DOHH2 (cell line): ENCODE data around the gene RNF145.
A peak's percentile ranks its signal among the peaks of the same experiment; 100 is the strongest.

ENCODE experiments used
- H3F3A ChIP-seq: fragments of 200-600 bp; sonication (generic), shearing (Covaris generic); 2 replicates; pipeline ENCODE4 v1.6.0; 2016; ENCODE audit warnings: antibody characterized with exemption, mild to moderate bottlenecking; ENCODE audit not compliant: control insufficient read depth, insufficient read depth
- H3K27ac ChIP-seq: fragments of 200-600 bp; sonication (generic); 2 replicates; pipeline ENCODE4 v1.5.1; 2014; ENCODE audit warnings: low read depth, mild to moderate bottlenecking, low read length, moderate library complexity
- H3K27me3 ChIP-seq: fragments of 200-600 bp; sonication (generic); 2 replicates; pipeline ENCODE4 v1.6.1; 2014; ENCODE audit warnings: mild to moderate bottlenecking, low read length, mixed read lengths; ENCODE audit not compliant: control insufficient read depth
- H3K36me3 ChIP-seq: fragments of 200-600 bp; sonication (generic); 2 replicates; pipeline ENCODE4 v1.6.1; 2014; ENCODE audit warnings: mild to moderate bottlenecking, low read length, moderate library complexity, mixed read lengths; ENCODE audit not compliant: control insufficient read depth
- H3K4me1 ChIP-seq: fragments of 200-600 bp; sonication (generic); 2 replicates; pipeline ENCODE4 v1.6.1; 2014; ENCODE audit warnings: mild to moderate bottlenecking, low read length, mixed read lengths; ENCODE audit not compliant: control insufficient read depth
- H3K4me2 ChIP-seq: fragments of 200-600 bp; sonication (generic); 2 replicates; pipeline ENCODE4 v1.6.0; 2014; ENCODE audit warnings: mild to moderate bottlenecking, low read length, moderate library complexity
- H3K4me3 ChIP-seq: fragments of 200-600 bp; sonication (generic); 2 replicates; pipeline ENCODE4 v1.5.1; 2014; ENCODE audit warnings: mild to moderate bottlenecking, low read length, mixed read lengths
- H3K79me2 ChIP-seq: fragments of 200-600 bp; sonication (generic); 2 replicates; pipeline ENCODE4 v1.6.1; 2014; ENCODE audit warnings: mild to moderate bottlenecking, low read length, mixed read lengths; ENCODE audit not compliant: control insufficient read depth
- H3K9me2 ChIP-seq: fragments of 200-600 bp; sonication (generic); replicated peaks from 2 replicates; pipeline ENCODE4 v1.6.1; 2014; ENCODE audit warnings: mild to moderate bottlenecking, low read length, mixed read lengths; ENCODE audit not compliant: control insufficient read depth
- H3K9me3 ChIP-seq: fragments of 200-600 bp; sonication (generic); 2 replicates; pipeline ENCODE4 v1.6.1; 2014; ENCODE audit warnings: antibody characterized with exemption, low read length, mixed read lengths; ENCODE audit not compliant: control insufficient read depth, insufficient read depth
- H4K20me1 ChIP-seq: fragments of 200-600 bp; sonication (generic); 2 replicates; pipeline ENCODE4 v1.6.0; 2014; ENCODE audit warnings: low read depth, mild to moderate bottlenecking, antibody characterized with exemption, low read length, moderate library complexity; ENCODE audit not compliant: control insufficient read depth, insufficient read depth
- EZH2phosphoT487 ChIP-seq: fragments of 200-600 bp; sonication (generic); IDR thresholded peaks from 2 replicates; pipeline ENCODE4 v1.6.1; 2017; ENCODE audit warnings: borderline replicate concordance, mild to moderate bottlenecking, antibody characterized with exemption, low read length, moderate library complexity, mixed read lengths
- TF ChIP-seq, protein P1 (sequence below): fragments of 200-600 bp; sonication (generic); IDR thresholded peaks from one replicate; pipeline ENCODE4 v1.5.1; 2014; ENCODE audit warnings: antibody characterized with exemption, mild to moderate bottlenecking, low read depth, low read length; ENCODE audit not compliant: poor library complexity, severe bottlenecking

The RNF145 gene, protein sequence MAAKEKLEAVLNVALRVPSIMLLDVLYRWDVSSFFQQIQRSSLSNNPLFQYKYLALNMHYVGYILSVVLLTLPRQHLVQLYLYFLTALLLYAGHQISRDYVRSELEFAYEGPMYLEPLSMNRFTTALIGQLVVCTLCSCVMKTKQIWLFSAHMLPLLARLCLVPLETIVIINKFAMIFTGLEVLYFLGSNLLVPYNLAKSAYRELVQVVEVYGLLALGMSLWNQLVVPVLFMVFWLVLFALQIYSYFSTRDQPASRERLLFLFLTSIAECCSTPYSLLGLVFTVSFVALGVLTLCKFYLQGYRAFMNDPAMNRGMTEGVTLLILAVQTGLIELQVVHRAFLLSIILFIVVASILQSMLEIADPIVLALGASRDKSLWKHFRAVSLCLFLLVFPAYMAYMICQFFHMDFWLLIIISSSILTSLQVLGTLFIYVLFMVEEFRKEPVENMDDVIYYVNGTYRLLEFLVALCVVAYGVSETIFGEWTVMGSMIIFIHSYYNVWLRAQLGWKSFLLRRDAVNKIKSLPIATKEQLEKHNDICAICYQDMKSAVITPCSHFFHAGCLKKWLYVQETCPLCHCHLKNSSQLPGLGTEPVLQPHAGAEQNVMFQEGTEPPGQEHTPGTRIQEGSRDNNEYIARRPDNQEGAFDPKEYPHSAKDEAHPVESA

DNA sequence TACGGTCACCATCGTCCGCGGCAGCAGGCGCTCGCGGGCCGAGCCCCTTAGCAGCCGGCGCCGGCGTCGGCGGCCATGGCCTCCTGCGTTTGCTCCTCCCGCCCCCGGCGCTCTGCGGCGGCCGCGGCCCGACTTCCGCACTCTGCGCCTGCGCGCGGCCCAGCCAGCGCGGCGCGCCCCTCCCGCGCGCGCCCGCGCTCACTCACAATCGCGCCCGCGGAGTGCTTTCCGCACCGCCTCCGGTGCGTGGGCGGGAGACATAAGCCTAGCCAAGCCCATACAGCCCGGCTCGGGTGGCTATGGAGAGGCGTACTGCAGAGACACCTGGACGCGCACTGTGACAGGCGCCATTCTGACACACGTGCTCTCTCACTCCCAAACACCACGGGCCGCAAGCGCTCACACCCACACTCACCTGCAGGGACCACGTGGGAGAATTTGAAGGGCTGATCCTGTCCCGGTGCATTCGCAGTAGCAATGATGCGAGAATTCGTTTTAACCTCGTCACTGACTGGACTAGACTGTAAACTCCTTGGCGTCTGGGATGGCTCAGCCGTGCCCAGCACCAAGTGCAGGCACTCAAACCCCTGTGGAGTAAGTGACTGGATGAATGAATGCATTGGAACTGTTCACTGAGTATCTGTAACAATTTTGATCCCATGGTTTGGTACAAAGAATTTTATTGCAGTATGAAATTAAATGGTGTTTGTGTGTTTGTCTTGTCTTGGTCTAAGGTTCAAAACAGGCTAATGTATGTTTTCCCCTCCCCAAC lies at the start of gene RNF145:
Gene RNF145, minus strand, starts transcription at position 116 of the 772 bp plus-strand sequence. CDS start 5,936 bp downstream, outside the sequence.
- peak within 1 kb of the TSS; percentile 82 for H3K4me3 ChIP-seq
- TF ChIP-seq EZH2phosphoT487, result no peak
- TF ChIP-seq, protein P1, sequence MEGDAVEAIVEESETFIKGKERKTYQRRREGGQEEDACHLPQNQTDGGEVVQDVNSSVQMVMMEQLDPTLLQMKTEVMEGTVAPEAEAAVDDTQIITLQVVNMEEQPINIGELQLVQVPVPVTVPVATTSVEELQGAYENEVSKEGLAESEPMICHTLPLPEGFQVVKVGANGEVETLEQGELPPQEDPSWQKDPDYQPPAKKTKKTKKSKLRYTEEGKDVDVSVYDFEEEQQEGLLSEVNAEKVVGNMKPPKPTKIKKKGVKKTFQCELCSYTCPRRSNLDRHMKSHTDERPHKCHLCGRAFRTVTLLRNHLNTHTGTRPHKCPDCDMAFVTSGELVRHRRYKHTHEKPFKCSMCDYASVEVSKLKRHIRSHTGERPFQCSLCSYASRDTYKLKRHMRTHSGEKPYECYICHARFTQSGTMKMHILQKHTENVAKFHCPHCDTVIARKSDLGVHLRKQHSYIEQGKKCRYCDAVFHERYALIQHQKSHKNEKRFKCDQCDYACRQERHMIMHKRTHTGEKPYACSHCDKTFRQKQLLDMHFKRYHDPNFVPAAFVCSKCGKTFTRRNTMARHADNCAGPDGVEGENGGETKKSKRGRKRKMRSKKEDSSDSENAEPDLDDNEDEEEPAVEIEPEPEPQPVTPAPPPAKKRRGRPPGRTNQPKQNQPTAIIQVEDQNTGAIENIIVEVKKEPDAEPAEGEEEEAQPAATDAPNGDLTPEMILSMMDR, result no peak
- H3K27me3 ChIP-seq, result no peaks in the 10 kb centered on the region
- H3K36me3 ChIP-seq, result peaks cover 23% of the 10 kb centered on the region
- peaks cover 13% of the 10 kb centered on the region for H3F3A ChIP-seq
- H3K27ac ChIP-seq, result peak within 1 kb of the TSS; percentile 75
- no peaks in the 10 kb centered on the region for H3K9me2 ChIP-seq
- H4K20me1 ChIP-seq, result peaks cover 23% of the 10 kb centered on the region
- peak within 1 kb of the TSS; percentile 83 for H3K4me2 ChIP-seq
- peaks cover 49% of the 10 kb centered on the region for H3K4me1 ChIP-seq
- peaks cover 50% of the 10 kb centered on the region for H3K79me2 ChIP-seq
- H3K9me3 ChIP-seq, result no peaks in the 10 kb centered on the region

DNA sequence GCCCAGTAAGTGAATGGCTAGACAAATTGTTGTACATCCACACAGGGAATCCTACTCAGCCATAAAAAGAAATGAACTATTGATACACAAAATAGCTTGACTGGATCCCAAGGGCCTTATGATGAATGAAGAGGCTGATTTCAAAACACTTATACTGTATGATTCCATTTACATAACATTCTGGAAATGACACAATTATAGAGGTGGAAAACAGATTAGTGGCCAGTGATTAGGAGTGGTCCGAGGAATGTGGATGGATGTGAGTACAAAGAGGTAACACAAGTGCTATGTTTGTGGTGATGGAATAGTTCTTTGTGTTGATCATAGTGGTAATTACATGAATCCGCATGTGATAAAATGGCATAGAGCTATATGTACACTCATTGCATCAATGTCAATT lies 49.0 kb upstream of the RNF145 start:
- peaks cover 6% of the 10 kb centered on the region for H3K79me2 ChIP-seq
- H3K4me3 ChIP-seq, result no peak overlapping the region
- H3K4me2 ChIP-seq, result no peak overlapping the region
- H3K27ac ChIP-seq, result no peak overlapping the region
- TF ChIP-seq, protein P1, result no peak
- no peak for TF ChIP-seq EZH2phosphoT487
- H3K27me3 ChIP-seq, result no peaks in the 10 kb centered on the region
- H3K4me1 ChIP-seq, result peaks cover 14% of the 10 kb centered on the region
- H4K20me1 ChIP-seq, result no peaks in the 10 kb centered on the region
- H3F3A ChIP-seq, result no peaks in the 10 kb centered on the region
- H3K9me3 ChIP-seq, result peaks cover 3% of the 10 kb centered on the region; the same call in 1 of the 2 replicates
- H3K9me2 ChIP-seq, result no peaks in the 10 kb centered on the region
- H3K36me3 ChIP-seq, result 0 out of 2 replicates have a peak, but pooled peaks cover 2% of the 10 kb centered on the region

DNA sequence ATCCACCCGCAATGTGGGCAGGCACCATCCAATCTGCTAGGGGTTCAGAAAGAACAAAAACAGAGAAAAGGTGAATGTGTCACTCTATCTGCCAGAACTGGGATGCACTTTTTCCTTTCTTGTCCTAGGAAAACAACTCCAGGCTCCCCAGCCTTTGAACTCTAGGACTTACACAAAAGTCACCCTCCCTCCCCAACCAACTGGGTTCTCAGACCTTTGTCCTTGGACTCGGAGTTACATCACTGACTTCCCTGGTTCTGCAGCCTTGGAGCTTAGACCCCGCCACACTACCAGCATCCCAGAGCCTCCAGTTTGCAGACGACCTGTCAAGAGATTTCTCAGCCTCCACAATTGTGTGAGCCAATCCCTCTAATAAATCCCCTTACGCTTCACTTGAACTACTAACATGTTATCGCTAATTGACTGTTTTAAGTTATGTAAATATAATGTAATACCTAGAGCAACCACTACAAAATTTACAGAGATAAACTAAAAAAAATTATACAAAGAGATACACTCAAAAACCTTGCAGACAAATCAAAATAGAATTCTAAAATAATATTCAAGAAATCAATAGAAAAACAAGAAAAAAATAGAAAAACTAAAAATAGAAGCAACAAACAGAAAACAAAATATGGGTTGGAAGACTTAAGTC lies 48.4 kb upstream of the RNF145 start:
- Histone ChIP-seq H4K20me1 (no peaks in the 10 kb centered on the region), H3K79me2 (peaks cover 4% of the 10 kb centered on the region; the same call in 1 of the 2 replicates), H3K36me3 (no peaks in the 10 kb centered on the region), H3K4me3 (no peak overlapping the region), H3K4me1 (peaks cover 14% of the 10 kb centered on the region), H3K9me3 (peaks cover 3% of the 10 kb centered on the region; the same call in 1 of the 2 replicates), H3F3A (no peaks in the 10 kb centered on the region), H3K27ac (no peak overlapping the region), H3K4me2 (no peak overlapping the region), H3K27me3 (no peaks in the 10 kb centered on the region), H3K9me2 (no peaks in the 10 kb centered on the region)
- TF ChIP-seq EZH2phosphoT487, result no peak
- TF ChIP-seq, protein P1, result no peak
